Peyer's patch (tissue), 4 donors: Measurements from ENCODE around the gene PDHA2.

Source experiments
- POLR2A ChIP-seq, 2 donors: fragments of 450-650 bp; IDR thresholded peaks; one replicate each; pipeline ENCODE4 v1.5.1; 2017; ENCODE audit warnings: antibody characterized with exemption in 2 of 2, mild to moderate bottlenecking in 2 of 2, moderate library complexity in 2 of 2
- TF ChIP-seq, protein P1 (sequence below), 6 experiments: fragments of 450-650 bp in 4 of 6; fragments of 200-600 bp in 2 of 6; sonication (generic) in 1 of 6; IDR thresholded peaks; one replicate each; pipeline ENCODE4 v1.5.1; 2017 to 2019; ENCODE audit warnings: antibody characterized with exemption in 6 of 6, mild to moderate bottlenecking in 3 of 6, moderate library complexity in 1 of 6

DNA sequence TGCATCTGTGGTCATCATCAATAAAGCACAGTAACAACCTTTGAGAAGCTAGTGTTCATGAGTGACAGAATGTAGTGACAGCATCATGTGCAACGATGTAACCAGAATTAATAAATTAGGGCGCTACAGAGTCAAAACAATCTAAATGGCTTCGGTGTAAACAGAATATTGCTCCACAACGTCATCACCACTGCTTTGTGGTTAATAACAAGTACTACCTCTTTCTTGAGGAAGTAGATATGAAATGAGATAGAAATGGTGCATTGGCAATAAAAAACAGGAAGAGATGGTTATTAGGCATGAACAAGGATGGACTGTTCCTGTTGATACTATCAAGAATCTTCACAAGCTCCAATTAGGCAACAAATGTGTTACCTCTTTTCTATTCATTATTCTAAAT is 8.7 kb upstream of the PDHA2 start:
- TF ChIP-seq, protein P1, sequence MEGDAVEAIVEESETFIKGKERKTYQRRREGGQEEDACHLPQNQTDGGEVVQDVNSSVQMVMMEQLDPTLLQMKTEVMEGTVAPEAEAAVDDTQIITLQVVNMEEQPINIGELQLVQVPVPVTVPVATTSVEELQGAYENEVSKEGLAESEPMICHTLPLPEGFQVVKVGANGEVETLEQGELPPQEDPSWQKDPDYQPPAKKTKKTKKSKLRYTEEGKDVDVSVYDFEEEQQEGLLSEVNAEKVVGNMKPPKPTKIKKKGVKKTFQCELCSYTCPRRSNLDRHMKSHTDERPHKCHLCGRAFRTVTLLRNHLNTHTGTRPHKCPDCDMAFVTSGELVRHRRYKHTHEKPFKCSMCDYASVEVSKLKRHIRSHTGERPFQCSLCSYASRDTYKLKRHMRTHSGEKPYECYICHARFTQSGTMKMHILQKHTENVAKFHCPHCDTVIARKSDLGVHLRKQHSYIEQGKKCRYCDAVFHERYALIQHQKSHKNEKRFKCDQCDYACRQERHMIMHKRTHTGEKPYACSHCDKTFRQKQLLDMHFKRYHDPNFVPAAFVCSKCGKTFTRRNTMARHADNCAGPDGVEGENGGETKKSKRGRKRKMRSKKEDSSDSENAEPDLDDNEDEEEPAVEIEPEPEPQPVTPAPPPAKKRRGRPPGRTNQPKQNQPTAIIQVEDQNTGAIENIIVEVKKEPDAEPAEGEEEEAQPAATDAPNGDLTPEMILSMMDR (IDR thresholded peaks at IDR 0.05), result no peak
- TF ChIP-seq POLR2A (IDR thresholded peaks at IDR 0.05), result no peak
